HG03439 (cell line): Measurements from ENCODE around the gene BRD1.

Source experiments
- ATAC-seq: cut with Tn5 transposase; IDR thresholded peaks from one replicate; pipeline ENCODE4 v1.9.1; 2021; ENCODE audit warnings: mild to moderate bottlenecking, moderate library complexity; ENCODE audit not compliant: unreplicated experiment

The BRD1 gene

GRCh38 chr22:49827853-49828598 lies at the start of gene BRD1:
BRD1 (minus strand) TSS chr22:49827873; CDS start chr22:49824317, 3,556 bp downstream.
- ATAC-seq = no peak

GRCh38 chr22:49873228-49873940 lies 45.7 kb upstream of the BRD1 start:
- ATAC-seq = no peak

DNA sequence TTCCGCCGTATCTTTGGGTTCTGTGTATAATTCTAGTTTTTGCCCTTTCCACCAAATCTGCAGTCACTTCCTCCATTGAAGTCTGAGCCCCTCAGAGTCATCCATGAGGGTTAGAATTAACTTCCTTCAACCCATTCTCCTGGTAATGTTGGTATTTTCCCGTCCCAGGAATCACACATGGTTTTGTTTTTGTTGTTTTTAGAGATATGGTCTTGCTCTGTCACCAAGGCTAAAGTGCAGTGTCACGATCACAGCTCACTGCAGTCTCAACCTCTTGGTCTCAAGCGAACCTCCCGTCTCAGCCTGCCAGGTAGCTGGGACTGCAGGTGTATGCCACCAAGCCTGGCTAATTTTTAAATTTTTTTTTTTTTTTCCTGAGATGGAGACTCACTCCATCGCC lies 44.7 kb upstream of the BRD1 start:
- ATAC-seq = no peak

- no peak for ATAC-seq
Measured at GRCh38 chr22:49871482-49871881, 43.8 kb upstream of the BRD1 start.

DNA sequence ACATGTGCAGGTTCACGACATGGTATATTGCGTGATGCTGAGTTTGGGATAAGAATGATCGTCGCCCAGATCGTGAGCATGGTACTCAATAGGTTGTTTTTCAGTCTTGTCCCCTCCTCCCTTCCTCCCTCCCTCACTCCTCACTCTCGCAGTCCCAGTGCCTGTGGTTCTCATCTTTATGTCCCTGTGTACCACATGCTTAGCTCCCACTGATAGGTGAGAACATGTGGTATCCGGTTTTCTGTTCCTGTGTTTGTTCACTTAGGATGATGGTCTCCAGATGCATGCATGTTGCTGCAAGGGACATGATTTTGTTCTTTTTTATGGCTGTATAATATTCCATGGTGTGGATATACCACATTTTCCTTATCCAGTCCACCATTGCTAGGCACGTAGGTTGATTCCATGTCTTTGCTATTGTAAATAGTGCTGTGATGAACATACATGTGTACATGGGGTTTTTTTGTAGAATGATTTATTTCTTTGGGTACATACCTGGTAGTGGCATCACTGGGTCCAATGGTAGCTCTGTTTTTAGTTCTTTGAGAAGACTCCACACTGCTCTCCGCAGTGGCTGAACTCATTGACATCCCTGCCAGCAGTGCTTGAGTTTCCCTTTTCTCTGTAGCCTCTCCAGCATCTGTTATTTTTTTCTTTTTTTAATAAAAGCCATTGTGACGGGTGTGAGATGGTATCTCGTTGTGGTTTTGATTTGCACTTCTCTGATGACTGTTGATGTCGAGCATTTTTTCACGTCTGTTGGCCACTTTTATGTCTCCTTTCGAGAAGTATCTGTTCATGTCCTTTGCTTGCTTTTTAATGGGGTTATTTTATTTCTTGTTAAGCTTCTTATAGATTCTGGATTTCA lies 42.4 kb upstream of the BRD1 start:
- no peak for ATAC-seq

- ATAC-seq = no peak
Measured at GRCh38 chr22:49869086-49869830, 41.6 kb upstream of the BRD1 start.

DNA sequence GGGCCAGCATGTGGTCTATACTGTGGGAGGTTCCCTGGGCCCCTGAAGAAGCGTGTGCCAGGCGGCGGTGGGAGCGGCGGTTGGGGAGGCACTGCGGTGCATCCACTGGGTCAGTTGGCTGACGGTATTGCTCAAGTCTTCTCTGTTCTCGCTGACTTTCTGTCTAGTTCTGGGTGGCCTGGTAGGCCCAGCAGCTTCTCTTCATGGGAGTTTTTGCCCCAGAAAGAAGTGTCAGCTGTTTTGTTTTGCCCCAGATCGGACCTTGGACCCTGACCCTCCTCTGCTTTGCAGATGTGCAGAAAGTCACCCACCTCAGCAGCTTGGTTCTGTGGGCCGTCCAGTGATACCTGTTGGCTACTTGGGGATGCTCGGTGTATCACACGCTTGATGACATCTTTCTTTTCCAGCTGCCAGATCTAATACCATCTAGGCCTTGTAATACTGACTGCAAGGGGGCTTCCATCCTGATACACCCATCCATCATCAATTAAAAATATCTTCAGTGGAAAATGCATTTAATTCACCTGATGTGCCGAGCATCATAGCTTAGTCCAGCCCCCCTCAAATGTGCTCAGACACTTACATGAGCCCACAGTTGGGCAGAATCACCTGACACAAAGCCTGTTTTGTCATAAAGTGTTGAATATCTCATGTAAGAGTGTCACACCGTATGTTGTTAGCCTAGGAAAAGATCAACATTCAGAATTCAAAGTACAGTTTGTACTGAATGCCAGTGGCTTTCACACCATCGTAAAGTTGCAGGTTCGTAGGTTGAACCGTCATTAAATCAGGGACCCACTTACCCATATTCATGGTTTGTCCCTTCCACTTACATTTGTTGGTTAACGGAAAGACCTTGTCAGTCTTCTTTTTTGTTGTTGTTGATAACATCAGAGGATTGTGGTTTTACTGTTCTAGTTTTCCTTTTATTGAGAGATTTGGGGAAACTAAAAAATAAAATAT lies 39.9 kb upstream of the BRD1 start:
- ATAC-seq = no peak

- ATAC-seq = no peak
Measured at GRCh38 chr22:49866646-49867045, 39.0 kb upstream of the BRD1 start.

DNA sequence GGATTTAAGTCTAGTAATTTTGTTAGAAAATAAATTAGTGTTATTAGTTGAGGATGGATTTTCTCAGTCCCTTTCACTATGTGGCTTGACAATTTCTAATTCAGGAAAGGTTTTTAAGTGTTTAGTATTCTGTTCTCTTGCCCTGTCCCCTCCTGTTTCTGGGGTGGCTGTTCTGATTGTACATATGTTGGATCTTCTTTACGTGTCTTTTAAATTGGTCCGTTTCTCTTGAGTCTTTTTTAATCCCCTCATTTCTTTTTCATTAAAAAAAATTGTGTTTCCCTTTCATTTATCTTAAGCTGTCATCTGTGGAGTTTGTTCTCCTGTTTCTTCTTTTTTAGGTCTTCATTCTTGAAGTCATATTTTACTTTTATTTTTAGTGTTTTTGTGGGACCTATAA lies 38.5 kb upstream of the BRD1 start:
- ATAC-seq = no peak

DNA sequence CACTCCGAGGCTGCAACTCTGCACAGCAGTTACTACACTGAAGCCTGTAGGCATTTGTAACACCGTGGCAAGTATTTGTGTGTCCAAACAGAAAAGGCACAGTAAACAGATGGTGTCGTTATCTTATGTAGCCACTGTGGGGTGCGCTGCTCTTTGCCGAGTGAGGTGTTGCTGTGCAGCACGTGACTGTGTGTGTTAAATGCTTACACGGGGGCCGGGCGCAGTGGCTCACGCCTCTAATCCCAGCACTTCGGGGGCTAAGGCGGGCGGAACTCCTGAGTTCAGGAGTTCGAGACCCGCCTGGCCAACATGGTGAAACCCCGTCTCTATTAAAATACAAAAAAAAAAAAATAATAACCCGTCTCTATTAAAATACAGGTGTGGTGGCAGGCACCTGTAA lies 37.5 kb upstream of the BRD1 start:
- no peak for ATAC-seq

- no peak for ATAC-seq
Measured at GRCh38 chr22:49863931-49864330, 36.3 kb upstream of the BRD1 start.

GRCh38 chr22:49862496-49862776 lies 34.8 kb upstream of the BRD1 start:
- ATAC-seq = no peak

- ATAC-seq = no peak
Measured at GRCh38 chr22:49861642-49862495, 34.2 kb upstream of the BRD1 start.

GRCh38 chr22:49858827-49859226 lies 31.2 kb upstream of the BRD1 start:
- no peak for ATAC-seq

- ATAC-seq = no peak
Measured at GRCh38 chr22:49856766-49857618, 29.3 kb upstream of the BRD1 start.

DNA sequence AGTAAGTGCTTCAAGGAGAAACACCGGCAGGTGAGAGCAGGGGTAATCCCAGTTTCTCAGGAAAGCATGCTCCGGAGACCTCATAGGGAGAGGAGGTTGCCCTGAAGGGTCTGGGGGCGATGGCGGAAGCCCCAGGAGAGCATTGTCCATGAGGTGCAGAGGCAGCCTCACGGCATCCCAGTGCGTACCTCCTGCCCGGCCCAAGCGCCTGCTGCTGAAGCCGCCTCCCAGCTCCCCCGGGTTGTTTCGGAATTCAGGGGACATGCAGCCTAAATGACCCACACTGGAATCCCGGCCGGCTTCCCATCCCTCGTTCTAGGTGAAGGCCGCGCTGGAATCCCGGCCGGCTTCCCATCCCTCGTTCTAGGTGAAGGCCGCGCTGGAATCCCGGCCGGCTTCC lies 28.7 kb upstream of the BRD1 start:
- no peak for ATAC-seq

- ATAC-seq = no peak
Measured at GRCh38 chr22:49855251-49855911, 27.7 kb upstream of the BRD1 start.
